Measurements from ENCODE around the gene TRMO.

Gene TRMO

DNA sequence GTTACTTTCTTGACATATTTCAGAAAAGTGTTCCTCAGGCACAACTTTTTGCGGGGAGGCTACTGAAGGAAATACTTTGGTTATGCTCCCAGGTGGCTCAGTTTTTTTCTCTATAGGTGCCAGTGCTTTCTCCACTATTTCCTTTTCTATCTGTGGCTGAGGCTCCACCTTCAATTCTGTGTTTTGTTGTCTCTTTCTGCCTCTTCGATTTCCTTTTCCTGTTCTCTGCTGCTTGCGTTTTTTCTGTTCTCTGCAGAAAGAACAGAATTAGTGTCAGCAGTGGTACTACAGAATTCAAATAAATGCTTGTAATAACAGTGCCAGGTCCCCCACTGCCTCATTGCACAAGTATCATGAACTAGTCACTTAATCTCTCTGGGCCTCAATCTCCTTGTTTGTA lies 8.7 kb upstream of the TRMO start:
- TF ChIP-seq, protein P1, sequence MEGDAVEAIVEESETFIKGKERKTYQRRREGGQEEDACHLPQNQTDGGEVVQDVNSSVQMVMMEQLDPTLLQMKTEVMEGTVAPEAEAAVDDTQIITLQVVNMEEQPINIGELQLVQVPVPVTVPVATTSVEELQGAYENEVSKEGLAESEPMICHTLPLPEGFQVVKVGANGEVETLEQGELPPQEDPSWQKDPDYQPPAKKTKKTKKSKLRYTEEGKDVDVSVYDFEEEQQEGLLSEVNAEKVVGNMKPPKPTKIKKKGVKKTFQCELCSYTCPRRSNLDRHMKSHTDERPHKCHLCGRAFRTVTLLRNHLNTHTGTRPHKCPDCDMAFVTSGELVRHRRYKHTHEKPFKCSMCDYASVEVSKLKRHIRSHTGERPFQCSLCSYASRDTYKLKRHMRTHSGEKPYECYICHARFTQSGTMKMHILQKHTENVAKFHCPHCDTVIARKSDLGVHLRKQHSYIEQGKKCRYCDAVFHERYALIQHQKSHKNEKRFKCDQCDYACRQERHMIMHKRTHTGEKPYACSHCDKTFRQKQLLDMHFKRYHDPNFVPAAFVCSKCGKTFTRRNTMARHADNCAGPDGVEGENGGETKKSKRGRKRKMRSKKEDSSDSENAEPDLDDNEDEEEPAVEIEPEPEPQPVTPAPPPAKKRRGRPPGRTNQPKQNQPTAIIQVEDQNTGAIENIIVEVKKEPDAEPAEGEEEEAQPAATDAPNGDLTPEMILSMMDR (IDR thresholded peaks at IDR 0.05; ENCODE audit: control insufficient read depth, insufficient read depth, low read depth, low read length, missing control alignments), result no peak
- H3K4me3 ChIP-seq (ENCODE audit: control insufficient read depth, low read depth, low read length), result no peak overlapping the region
- DNase-seq (ENCODE audit: low read depth), result no peak

DNA sequence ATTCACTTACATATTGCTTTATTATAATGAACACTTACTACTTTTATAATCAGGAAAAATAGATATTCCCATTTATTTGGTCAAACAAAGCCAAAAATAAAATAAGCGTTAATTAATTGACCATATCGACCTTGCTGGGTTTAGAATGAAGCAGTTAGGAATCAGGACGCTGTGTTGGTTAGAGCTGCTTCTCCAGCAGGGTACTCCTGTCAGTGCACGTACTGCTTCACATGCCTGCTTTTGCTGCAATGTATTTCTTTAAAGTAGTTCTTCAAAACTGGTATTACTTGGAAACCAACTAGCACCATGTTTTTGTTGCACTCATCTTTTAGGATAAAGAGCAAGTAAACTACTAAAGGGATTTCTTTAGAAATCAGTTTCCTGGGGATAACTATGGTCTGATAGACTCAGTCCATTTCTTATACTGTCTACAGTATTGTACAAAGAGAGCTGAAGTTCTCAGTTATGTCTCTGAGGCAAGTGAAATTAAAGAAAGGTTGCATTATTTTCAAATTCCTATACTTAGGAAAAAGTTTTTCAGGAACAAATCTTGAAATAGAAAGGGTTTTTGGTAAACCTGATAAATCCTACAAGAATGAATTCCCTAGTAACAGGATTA lies 6.8 kb upstream of the TRMO start:
- H3K4me3 ChIP-seq (ENCODE audit: control insufficient read depth, low read depth, low read length), result no peak overlapping the region
- TF ChIP-seq, protein P1 (IDR thresholded peaks at IDR 0.05; ENCODE audit: control insufficient read depth, insufficient read depth, low read depth, low read length, missing control alignments), result no peak
- no peak for DNase-seq (ENCODE audit: low read depth)

DNA sequence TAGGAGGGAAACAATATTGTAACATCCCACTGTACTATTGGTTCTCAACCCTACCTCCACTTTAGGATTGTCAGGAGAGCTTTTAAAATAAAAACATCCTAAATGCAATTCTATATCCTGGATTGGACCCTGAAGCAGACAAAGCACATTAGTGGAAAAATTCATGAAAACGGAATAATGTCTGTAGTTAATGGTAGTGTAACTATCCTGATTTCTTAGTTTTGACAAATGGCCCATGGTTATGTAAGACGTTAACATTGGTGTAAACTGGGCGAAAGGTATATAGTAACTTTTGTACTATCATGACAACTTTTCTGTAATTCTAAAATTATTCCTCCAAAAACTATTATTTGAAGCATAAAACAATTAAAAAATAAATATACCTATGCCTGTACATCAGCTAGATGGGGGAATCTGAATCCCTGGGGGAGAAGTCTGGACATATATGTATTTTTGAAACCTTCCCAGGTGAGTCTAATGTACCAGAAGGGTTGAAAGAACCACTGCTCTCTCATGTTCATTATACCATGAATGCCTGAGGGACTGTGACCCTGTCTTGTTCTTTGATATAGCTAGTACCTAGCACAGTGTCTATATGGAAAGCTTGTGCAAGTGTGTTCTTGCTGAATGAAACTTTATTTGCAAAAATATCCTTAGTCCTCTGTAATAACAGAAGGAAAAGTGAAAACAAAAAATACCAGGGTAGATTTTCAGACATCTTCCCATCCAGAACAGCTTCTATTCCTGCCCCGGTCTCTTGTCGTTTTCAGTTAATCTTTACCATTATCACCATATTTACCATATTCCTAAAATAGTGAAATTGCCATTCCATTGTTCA lies 3.4 kb upstream of the TRMO start:
- TF ChIP-seq, protein P1 (IDR thresholded peaks at IDR 0.05; ENCODE audit: control insufficient read depth, insufficient read depth, low read depth, low read length, missing control alignments), result no peak
- no peak for DNase-seq (ENCODE audit: low read depth)
- no peak overlapping the region for H3K4me3 ChIP-seq (ENCODE audit: control insufficient read depth, low read depth, low read length)

DNA sequence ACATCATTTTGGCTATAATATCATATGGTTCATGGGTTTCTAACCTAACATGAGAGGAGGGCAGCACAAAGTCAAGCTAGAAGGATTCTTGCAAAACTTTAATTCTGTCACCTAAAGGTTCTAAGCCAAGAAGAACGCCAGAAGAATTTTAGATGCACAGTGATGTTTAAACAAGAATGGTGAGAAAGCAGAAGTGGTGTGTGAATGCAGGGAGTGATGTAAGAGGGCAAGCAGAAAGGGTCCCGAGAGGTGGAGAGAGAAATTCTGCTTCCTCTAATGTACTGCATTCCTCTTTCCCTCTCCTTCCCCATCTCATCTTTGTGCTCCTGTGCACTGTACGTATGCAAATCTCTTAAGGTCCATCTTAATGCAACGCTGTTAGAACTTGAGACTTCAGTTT lies 2.1 kb upstream of the TRMO start:
- H3K4me3 ChIP-seq (ENCODE audit: control insufficient read depth, low read depth, low read length), result no peak overlapping the region
- DNase-seq (ENCODE audit: low read depth), result no peak
- TF ChIP-seq, protein P1 (IDR thresholded peaks at IDR 0.05; ENCODE audit: control insufficient read depth, insufficient read depth, low read depth, low read length, missing control alignments), result no peak

DNA sequence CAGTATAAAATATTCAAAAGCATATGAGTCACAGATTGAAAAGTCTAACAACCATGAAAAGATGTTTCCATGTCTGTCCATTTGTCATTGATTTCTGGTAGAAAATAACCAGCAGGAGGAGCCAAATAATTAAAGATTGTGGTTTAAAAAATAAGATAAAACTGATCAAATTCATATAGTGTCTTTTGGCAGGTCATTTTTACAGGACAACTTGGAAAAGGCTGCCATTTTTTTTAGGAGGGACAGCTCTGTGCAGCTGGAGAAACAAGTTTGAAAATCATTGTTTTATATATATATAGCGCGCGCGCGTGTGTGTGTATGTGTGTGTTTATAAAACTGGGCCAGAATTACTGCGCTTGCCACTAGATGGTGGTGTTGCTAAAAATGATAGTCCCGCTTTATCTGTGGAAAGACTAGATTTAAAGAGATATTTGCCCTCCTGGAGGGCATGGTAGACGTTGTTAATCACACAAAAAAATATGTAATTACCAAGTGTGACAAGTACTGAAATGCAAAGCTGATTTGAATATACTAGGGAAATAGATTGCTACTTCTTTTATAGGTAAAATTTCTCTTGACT lies 1.3 kb upstream of the TRMO start:
- TF ChIP-seq, protein P1 (IDR thresholded peaks at IDR 0.05; ENCODE audit: control insufficient read depth, insufficient read depth, low read depth, low read length, missing control alignments), result peak; percentile 71
- DNase-seq (ENCODE audit: low read depth), result no peak
- no peak overlapping the region for H3K4me3 ChIP-seq (ENCODE audit: control insufficient read depth, low read depth, low read length)

DNA sequence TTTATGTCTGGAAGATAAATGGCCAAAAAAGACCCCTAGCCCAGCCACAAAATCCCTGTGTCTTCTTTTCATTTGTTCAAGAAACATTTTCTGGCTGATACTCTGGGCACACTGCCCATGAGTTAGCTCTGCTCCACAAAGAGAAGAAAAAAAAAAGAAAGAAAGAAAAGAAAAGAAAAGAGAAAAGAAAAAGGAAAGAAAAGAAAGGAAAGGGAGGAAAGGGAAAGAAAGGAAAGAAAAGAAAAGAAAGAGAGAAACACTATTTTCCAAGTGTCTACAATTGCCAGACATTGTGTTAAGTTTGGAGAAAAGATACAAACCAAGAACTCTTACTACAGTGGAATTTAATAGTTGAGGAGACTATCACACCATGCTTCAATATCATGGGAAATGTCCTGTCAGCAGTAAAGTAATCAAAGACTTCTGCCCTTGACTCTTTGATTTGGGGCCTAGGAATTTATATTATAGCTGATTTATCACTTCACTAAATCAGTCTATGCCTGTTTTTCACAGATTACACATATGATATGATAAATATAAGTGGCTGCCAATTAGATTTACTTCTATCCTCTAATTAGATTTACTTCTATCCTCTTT lies 3.0 kb downstream of the TRMO start:
- no peak overlapping the region for H3K4me3 ChIP-seq (ENCODE audit: control insufficient read depth, low read depth, low read length)
- DNase-seq (ENCODE audit: low read depth), result no peak
- TF ChIP-seq, protein P1 (IDR thresholded peaks at IDR 0.05; ENCODE audit: control insufficient read depth, insufficient read depth, low read depth, low read length, missing control alignments), result no peak
